H1 (cell line): ENCODE results near the gene ADAD2. TPM values are rescaled to one million over a fixed set of nuclear protein-coding genes. Genes with fewer than 3 reads are reported as not detected.

Experiments
- CTCF ChIA-PET: fragments of 300-600 bp; sonication (Branson Sonifier 250); formaldehyde crosslinking; loops from one replicate; lab custom pipeline; 2021; ENCODE audit not compliant: partially characterized antibody; lab: Charles Lee
- POLR2A ChIA-PET: fragments of 300-600 bp; sonication (Branson Sonifier 250); formaldehyde crosslinking; loops from one replicate; lab custom pipeline; 2021; ENCODE audit warnings: inconsistent platforms; ENCODE audit not compliant: partially characterized antibody; lab: Charles Lee
- DNase-seq, 2 experiments: peaks; one replicate each; pipeline versions ENCODE4 v3.0.0 to v3.0.0-alpha.2; 2010 to 2022; ENCODE audit warnings: low spot score in 2 of 2, low read depth in 1 of 2, mixed read lengths in 1 of 2
- FAIRE-seq: peaks from 2 replicates; lab custom pipeline; 2011; peaks lifted over from hg19 to GRCh38; lab: Jason Lieb, UNC
- H2AFZ ChIP-seq: 2 replicates; pipeline ENCODE4 v1.8.1; 2012; ENCODE audit warnings: low read length, inconsistent platforms
- H2AK5ac ChIP-seq: 2 replicates; pipeline ENCODE4 v1.6.1; 2013; ENCODE audit warnings: low read depth, low read length
- H2BK120ac ChIP-seq: replicated peaks from 2 replicates; pipeline ENCODE3; 2013; ENCODE audit warnings: low read depth, low read length, inconsistent platforms
- H2BK12ac ChIP-seq: 2 replicates; pipeline ENCODE4 v1.6.1; 2013; ENCODE audit warnings: low read depth, low read length
- H2BK15ac ChIP-seq: 2 replicates; pipeline ENCODE4 v1.6.1; 2013; ENCODE audit warnings: low read length
- H2BK20ac ChIP-seq: 2 replicates; pipeline ENCODE4 v1.6.1; 2013; ENCODE audit warnings: low read length
- H2BK5ac ChIP-seq: 2 replicates; pipeline ENCODE4 v1.6.1; 2013; ENCODE audit warnings: low read depth, low read length
- H3K14ac ChIP-seq: 2 replicates; pipeline ENCODE4 v1.6.1; 2013; ENCODE audit warnings: inconsistent platforms; ENCODE audit not compliant: insufficient read length
- H3K18ac ChIP-seq: 2 replicates; pipeline ENCODE4 v1.6.1; 2013; ENCODE audit warnings: low read length; ENCODE audit errors: extremely low read depth
- H3K23ac ChIP-seq: 2 replicates; pipeline ENCODE4 v1.6.1; 2013; ENCODE audit warnings: inconsistent platforms; ENCODE audit not compliant: insufficient read length
- H3K23me2 ChIP-seq: 2 replicates; pipeline ENCODE4 v1.6.1; 2013; ENCODE audit warnings: low read depth, low read length
- H3K27ac ChIP-seq: 2 replicates; pipeline ENCODE4 v1.6.1; 2011; ENCODE audit warnings: low read depth, low read length, inconsistent platforms
- H3K27me3 ChIP-seq, 4 experiments: replicated peaks in 1 of 4; 1 replicate in 1 of 4; 2 replicates in 3 of 4; pipeline versions ENCODE4 v1.6.1 to v1.8.1; 2011 to 2013; ENCODE audit warnings: low read length in 3 of 4, mild to moderate bottlenecking in 3 of 4, inconsistent platforms in 2 of 4, mixed read lengths in 2 of 4, moderate library complexity in 1 of 4; ENCODE audit not compliant: control insufficient read depth in 3 of 4, insufficient read depth in 3 of 4; ENCODE audit errors: extremely low read depth in 1 of 4
- H3K36me3 ChIP-seq, 4 experiments: 2 replicates each; pipeline versions ENCODE4 v1.6.1 to v1.8.1; 2011 to 2013; ENCODE audit warnings: mild to moderate bottlenecking in 4 of 4, low read length in 3 of 4, moderate library complexity in 2 of 4, control low read depth in 1 of 4, inconsistent platforms in 1 of 4; ENCODE audit not compliant: insufficient read depth in 4 of 4, control insufficient read depth in 2 of 4
- H3K4ac ChIP-seq: replicated peaks from 2 replicates; pipeline ENCODE3; 2013; ENCODE audit warnings: low read length, low read depth, mixed read lengths, inconsistent platforms; ENCODE audit not compliant: insufficient read length
- H3K4me1 ChIP-seq, 4 experiments: replicated peaks in 1 of 4; 1 replicate in 1 of 4; 2 replicates in 3 of 4; pipeline versions ENCODE4 v1.6.1 to v1.8.1; 2011 to 2013; ENCODE audit warnings: low read length in 3 of 4, inconsistent platforms in 2 of 4, mixed read lengths in 1 of 4; ENCODE audit not compliant: insufficient read depth in 4 of 4, control insufficient read depth in 3 of 4
- H3K4me2 ChIP-seq, 2 experiments: 2 replicates each; pipeline versions ENCODE4 v1.6.1 to v1.8.1; 2011 to 2013; ENCODE audit warnings: low read depth in 2 of 2, low read length in 2 of 2, control low read depth in 1 of 2, inconsistent platforms in 1 of 2, mild to moderate bottlenecking in 1 of 2; ENCODE audit not compliant: insufficient read depth in 1 of 2
- H3K4me3 ChIP-seq, 4 experiments: fragments of 200-600, 300-600 bp in 1 of 4; sonication (generic), shearing (Covaris generic), sonication (Bioruptor Twin) in 1 of 4; 2 replicates each; pipeline versions ENCODE4 v1.5.1 to v1.8.1; 2011 to 2016; ENCODE audit warnings: low read length in 4 of 4, low read depth in 3 of 4, control low read depth in 2 of 4, inconsistent platforms in 2 of 4, mild to moderate bottlenecking in 2 of 4, mixed read lengths in 1 of 4, moderate library complexity in 1 of 4; ENCODE audit not compliant: insufficient read depth in 2 of 4; ENCODE audit errors: extremely low read depth in 1 of 4
- H3K56ac ChIP-seq: replicated peaks from 2 replicates; pipeline ENCODE3; 2013; ENCODE audit warnings: low read depth, mild to moderate bottlenecking, mixed read lengths, low read length, inconsistent platforms; ENCODE audit not compliant: insufficient read length
- H3K79me1 ChIP-seq: 2 replicates; pipeline ENCODE4 v1.6.1; 2013; ENCODE audit warnings: low read depth, low read length, control low read depth
- H3K79me2 ChIP-seq, 2 experiments: 2 replicates each; pipeline versions ENCODE4 v1.6.1 to v1.8.1; 2012 to 2013; ENCODE audit warnings: low read length in 2 of 2, mild to moderate bottlenecking in 2 of 2, inconsistent platforms in 1 of 2; ENCODE audit not compliant: insufficient read depth in 2 of 2, control insufficient read depth in 1 of 2
- H3K9ac ChIP-seq, 4 experiments: replicated peaks in 1 of 4; 1 replicate in 1 of 4; 2 replicates in 3 of 4; pipeline versions ENCODE4 v1.6.1 to v1.8.1; 2011 to 2013; ENCODE audit warnings: low read depth in 3 of 4, low read length in 3 of 4, control low read depth in 2 of 4, mild to moderate bottlenecking in 2 of 4, moderate library complexity in 2 of 4, inconsistent platforms in 1 of 4; ENCODE audit errors: extremely low read depth in 1 of 4
- H3K9me3 ChIP-seq, 2 experiments: 2 replicates each; pipeline versions ENCODE4 v1.6.1 to v1.8.1; 2012 to 2013; ENCODE audit warnings: mild to moderate bottlenecking in 2 of 2, moderate library complexity in 2 of 2, control low read depth in 1 of 2, inconsistent platforms in 1 of 2, low read depth in 1 of 2, low read length in 1 of 2, mixed read lengths in 1 of 2; ENCODE audit not compliant: insufficient read depth in 2 of 2
- H4K20me1 ChIP-seq, 2 experiments: replicated peaks in 1 of 2; 2 replicates each; pipeline versions ENCODE3 to v1.8.1; 2011 to 2013; ENCODE audit warnings: inconsistent platforms in 2 of 2, low read length in 2 of 2, mild to moderate bottlenecking in 1 of 2; ENCODE audit not compliant: insufficient read depth in 2 of 2, control insufficient read depth in 1 of 2
- H4K5ac ChIP-seq: 2 replicates; pipeline ENCODE4 v1.6.1; 2013; ENCODE audit warnings: low read length, low read depth, mixed read lengths, inconsistent platforms; ENCODE audit not compliant: insufficient read length
- H4K8ac ChIP-seq: 2 replicates; pipeline ENCODE4 v1.8.0; 2013; ENCODE audit warnings: mild to moderate bottlenecking, moderate library complexity, low read length, inconsistent platforms; ENCODE audit not compliant: insufficient read depth; ENCODE audit errors: extremely low read depth
- H4K91ac ChIP-seq: replicated peaks from 2 replicates; pipeline ENCODE3; 2013; ENCODE audit warnings: low read length, mixed read lengths, inconsistent platforms; ENCODE audit not compliant: insufficient read length
- ASH2L ChIP-seq: fragments of 200-600, 300-600 bp; sonication (generic); IDR thresholded peaks from one replicate; pipeline ENCODE4 v1.7.1; 2017; ENCODE audit warnings: low read length
- CBX5 ChIP-seq: fragments of 300-800, 300-1000 bp; sonication (generic); IDR thresholded peaks from 2 replicates; pipeline ENCODE4 v1.7.1; 2016; ENCODE audit warnings: antibody characterized with exemption, low read length, low read depth
- EGR1 ChIP-seq: IDR thresholded peaks from 2 replicates; pipeline ENCODE4 v1.6.1; 2011; ENCODE audit warnings: low read depth, low read length, borderline replicate concordance
- MAFK ChIP-seq: IDR thresholded peaks from 2 replicates; pipeline ENCODE4 v1.6.1; 2012; ENCODE audit warnings: low read depth, mild to moderate bottlenecking, improper control_type of control experiment, low read length
- PHF8 ChIP-seq: fragments of 200-600 bp; sonication (generic); conservative IDR thresholded peaks from 2 replicates; pipeline ENCODE4 v1.7.1; 2012; ENCODE audit warnings: low read depth, mild to moderate bottlenecking, inconsistent platforms, low read length, moderate library complexity
- POLR2A ChIP-seq, 2 experiments: IDR thresholded peaks; 1 replicate in 1 of 2; 2 replicates in 1 of 2; pipeline ENCODE4 v1.6.1; 2011; ENCODE audit warnings: low read depth in 2 of 2, low read length in 2 of 2, mild to moderate bottlenecking in 2 of 2; ENCODE audit errors: control extremely low read depth in 1 of 2
- RBBP5 ChIP-seq: IDR thresholded peaks from 2 replicates; pipeline ENCODE4 v1.7.1; 2012; ENCODE audit warnings: low read depth, mild to moderate bottlenecking, inconsistent platforms, low read length, moderate library complexity, borderline replicate concordance
- SAP30 ChIP-seq: fragments of 300-600 bp; sonication (generic); IDR thresholded peaks from 2 replicates; pipeline ENCODE4 v1.7.1; 2012; ENCODE audit warnings: low read length, moderate library complexity, mild to moderate bottlenecking, inconsistent platforms; ENCODE audit not compliant: insufficient read depth, insufficient replicate concordance
- TAF1 ChIP-seq: IDR thresholded peaks from 2 replicates; pipeline ENCODE4 v1.6.1; 2011; ENCODE audit warnings: mild to moderate bottlenecking, low read depth, low read length
- TBP ChIP-seq: IDR thresholded peaks from 2 replicates; pipeline ENCODE4 v1.6.1; 2011; ENCODE audit warnings: low read depth, low read length, improper control_type of control experiment
- TEAD4 ChIP-seq: IDR thresholded peaks from 2 replicates; pipeline ENCODE4 v1.6.1; 2012; ENCODE audit warnings: low read depth, low read length, inconsistent platforms, mixed read lengths
- WGBS, 2 experiments: shearing (Covaris generic) in 1 of 2; methylation state at CpG; one replicate each; pipeline versions ENCODE4 v1.1.6 to v1.1.7; 2013 to 2015; ENCODE audit warnings: low lambda C conversion rate in 2 of 2, mixed read lengths in 2 of 2, inconsistent platforms in 1 of 2, low coverage in 1 of 2, missing lambda C conversion rate in 1 of 2; ENCODE audit not compliant: insufficient replicate concordance in 2 of 2, insufficient coverage in 1 of 2, insufficient read length in 1 of 2; ENCODE audit errors: extremely low coverage in 1 of 2, missing lambda C conversion rate in 1 of 2; 5-methylcytosine and 5-hydroxymethylcytosine counted together
- polyA plus RNA-seq, 7 experiments: library from polyadenylated mRNA; depleted of rRNA in 3 of 7; stranded (reverse) in 5 of 7; unstranded in 2 of 7; fragments of >200 nt in 5 of 7; fragments of 200-250 nt in 2 of 7; gene quantifications; 1 replicate in 5 of 7; 2 replicates in 1 of 7; 4 replicates in 1 of 7; pipeline versions ENCODE4 v1.2.1 to v1.2.3, GENCODE V29; 2011 to 2013; ENCODE audit warnings: missing spikeins in 2 of 7, mixed read lengths in 2 of 7
- total RNA-seq: library from RNA; stranded (reverse); fragmentation: NEBNext Ultra II Directional; extraction: Animal tissue kit (Norgen Biotek cat#: 25700); gene quantifications from 2 replicates; pipeline ENCODE4 v1.2.1, GENCODE V29; 2021
- TF ChIP-seq, protein P1 (sequence below): IDR thresholded peaks from 2 replicates; pipeline ENCODE4 v1.6.1; 2011; ENCODE audit warnings: low read depth, mild to moderate bottlenecking, low read length; ENCODE audit not compliant: insufficient read depth

Gene ADAD2
- total and polyA plus RNA-seq, 2 of the 8 experiments (the other 6 are each of a cell fraction or from before 2014, with no cell fraction given), result 1.2 to 1.3 TPM

DNA sequence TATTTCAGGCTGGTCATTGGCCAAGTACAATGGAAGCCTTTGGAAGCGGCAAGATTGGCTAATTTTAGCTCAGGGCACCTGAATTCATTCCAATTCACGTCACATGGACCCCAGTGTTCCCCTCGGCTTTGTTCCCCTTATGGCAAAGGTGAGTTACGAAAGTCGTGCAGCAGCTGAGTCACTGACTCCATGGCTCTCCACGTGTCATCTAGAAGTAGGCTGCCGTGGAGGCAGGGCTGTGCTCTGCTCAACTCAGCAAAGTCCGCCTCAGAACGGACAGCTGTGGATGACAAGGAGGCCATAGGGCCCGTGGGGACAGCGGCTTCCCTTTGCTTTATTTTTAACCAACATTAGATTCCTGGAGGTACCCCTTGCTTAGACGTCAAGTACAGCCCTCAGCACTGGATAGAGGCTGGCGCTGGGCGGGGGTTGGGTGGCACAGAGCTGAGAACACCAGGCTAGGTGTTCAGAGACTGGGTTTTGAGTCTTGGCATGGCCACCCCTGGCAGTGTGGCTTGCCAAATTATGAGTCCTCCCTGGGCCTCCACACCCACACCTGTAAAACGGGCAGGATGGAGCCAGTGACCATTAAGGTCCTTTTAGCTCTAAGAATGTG lies 23.6 kb downstream of the ADAD2 start:
- no peaks in the 10 kb centered on the region for H3K79me2 ChIP-seq
- peak overlapping the region; percentile 11; the same call in 1 of the 2 replicates for H2BK12ac ChIP-seq
- no peak overlapping the region for H3K4me2 ChIP-seq
- no peak overlapping the region for H3K4ac ChIP-seq
- no peak overlapping the region for H2AK5ac ChIP-seq
- no peak overlapping the region for H2BK120ac ChIP-seq
- H2BK20ac ChIP-seq, result no peak overlapping the region
- H3K4me3 ChIP-seq, result no peak overlapping the region
- peak overlapping the region in 1 of 4 experiments; percentile 28; a peak in 1 of 7 replicates for H3K9ac ChIP-seq
- peaks cover 0 to 3% (median 1%) of the 10 kb centered on the region in 4 experiments; a peak in 3 of 7 replicates for H3K4me1 ChIP-seq
- no peaks in the 10 kb centered on the region for H3K9me3 ChIP-seq
- H2BK15ac ChIP-seq, result no peak overlapping the region
- H3K23ac ChIP-seq, result no peak overlapping the region
- H4K20me1 ChIP-seq, result no peaks in the 10 kb centered on the region
- TF ChIP-seq RBBP5, result no peak
- TF ChIP-seq TEAD4, result no peak
- TF ChIP-seq EGR1, result no peak
- TF ChIP-seq PHF8, result no peak
- no peak for TF ChIP-seq SAP30
- TF ChIP-seq MAFK, result no peak
- no peak for TF ChIP-seq TBP
- TF ChIP-seq ASH2L, result no peak
- TF ChIP-seq CBX5, result no peak
- TF ChIP-seq TAF1, result no peak
- TF ChIP-seq POLR2A (IDR thresholded peaks at IDR 0.05; ENCODE audit: control extremely low read depth in 1 of 2, low read depth in 2 of 2, low read length in 2 of 2), result no peak
- TF ChIP-seq, protein P1, sequence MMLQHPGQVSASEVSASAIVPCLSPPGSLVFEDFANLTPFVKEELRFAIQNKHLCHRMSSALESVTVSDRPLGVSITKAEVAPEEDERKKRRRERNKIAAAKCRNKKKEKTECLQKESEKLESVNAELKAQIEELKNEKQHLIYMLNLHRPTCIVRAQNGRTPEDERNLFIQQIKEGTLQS, result no peak
- no peak overlapping the region for H3K27ac ChIP-seq
- H2AFZ ChIP-seq, result peak overlapping the region; percentile 73; the same call in 1 of the 2 replicates
- no peak overlapping the region for H3K56ac ChIP-seq
- FAIRE-seq (no peak), DNase-seq (no peak)
- ChIA-PET CTCF (interaction anchor here (0.9 to 1.5 kb wide), 4 partner anchors 12 to 94 kb away, joined by 3 to 4 read pairs (median 3); no protein-coding TSS in a partner anchor), POLR2A (no interaction called here)
- H3K79me1 ChIP-seq, result no peaks in the 10 kb centered on the region
- H4K91ac ChIP-seq, result no peak overlapping the region
- no peak overlapping the region for H4K5ac ChIP-seq
- peak overlapping the region; percentile 2; the same call in 1 of the 2 replicates for H4K8ac ChIP-seq
- H3K18ac ChIP-seq, result no peak overlapping the region
- no peaks in the 10 kb centered on the region for H3K27me3 ChIP-seq
- H3K23me2 ChIP-seq, result no peaks in the 10 kb centered on the region
- H3K36me3 ChIP-seq, result no peaks in the 10 kb centered on the region
- 89% methylated on average over 15 of the region's 15 CpGs; no CpG with 5 or more reads in 1 of the 2 experiments for WGBS, 2 experiments
- H2BK5ac ChIP-seq, result no peak overlapping the region
- no peak overlapping the region for H3K14ac ChIP-seq
